ENCODE results near the gene PRDM16. TPM values are rescaled to one million over a fixed set of nuclear protein-coding genes. Genes with fewer than 3 reads are reported as not detected.

Gene PRDM16
- polyA plus RNA-seq, 1 donor (not counting 4 experiments of a cell fraction or from before 2014, with no cell fraction given), result 0.05 TPM

- Histone ChIP-seq H3K9me3 (ENCODE audit: control insufficient read depth, low read depth, low read length) (no peaks in the 10 kb centered on the region), H3K27ac (ENCODE audit: control insufficient read depth, insufficient read depth, low read length) (no peak overlapping the region), H2AFZ (ENCODE audit: control insufficient read depth, low read length) (no peak overlapping the region), H3K4me3 (ENCODE audit: control insufficient read depth in 2 of 3, extremely low read depth in 1 of 3, insufficient read depth in 2 of 3, low read depth in 1 of 3, low read length in 3 of 3) (no peak overlapping the region), H4K20me1 (ENCODE audit: control insufficient read depth, extremely low read depth, insufficient read depth, low read length) (no peaks in the 10 kb centered on the region), H3K9me1 (ENCODE audit: control insufficient read depth, extremely low read depth, insufficient read depth, low read length) (no peaks in the 10 kb centered on the region), H3K4me2 (ENCODE audit: control insufficient read depth, extremely low read depth, insufficient read depth, low read depth, low read length) (no peak overlapping the region), H3K36me3 (ENCODE audit: control insufficient read depth in 2 of 2, extremely low read depth in 1 of 2, insufficient read depth in 2 of 2, low read length in 2 of 2) (no peaks in the 10 kb centered on the region), H3K79me2 (ENCODE audit: control insufficient read depth, insufficient read depth, low read length) (no peaks in the 10 kb centered on the region), H3K9ac (ENCODE audit: control insufficient read depth, extremely low read depth, insufficient read depth, low read length) (no peak overlapping the region), H3K27me3 (ENCODE audit: control insufficient read depth, extremely low read depth, insufficient read depth, low read length) (peaks cover 16% of the 10 kb centered on the region), H3K4me1 (ENCODE audit: control insufficient read depth, extremely low read depth, insufficient read depth, low read length) (peaks cover 2% of the 10 kb centered on the region)
- no peak for TF ChIP-seq CTCF (optimal IDR thresholded peaks at IDR 0.05 in 1 of 3, IDR thresholded peaks at IDR 0.05 in 1 of 3, conservative IDR thresholded peaks at IDR 0.05 in 1 of 3; ENCODE audit: extremely low read depth in 1 of 3, insufficient read depth in 2 of 3, low read length in 3 of 3)
- no peak for TF ChIP-seq EZH2 (IDR thresholded peaks at IDR 0.05; ENCODE audit: low read length)
- dilution Hi-C loops (cut with MboI; ENCODE audit: extremely low pct_ligation_motif_present, low sequenced_read_pairs), result loop anchor here (25.0 kb wide), 1 partner anchor 1011 kb away; the partner anchor contains the start of gene PEX10
- no peak for DNase-seq (ENCODE audit: low read depth, low spot score)
- no peak for FAIRE-seq
Observed at GRCh38 chr1:3423245-3423829, 354.3 kb downstream of the PRDM16 start.

- Histone ChIP-seq H3K9ac (ENCODE audit: control insufficient read depth, extremely low read depth, insufficient read depth, low read length) (no peak overlapping the region), H3K9me1 (ENCODE audit: control insufficient read depth, extremely low read depth, insufficient read depth, low read length) (no peaks in the 10 kb centered on the region), H3K79me2 (ENCODE audit: control insufficient read depth, insufficient read depth, low read length) (no peaks in the 10 kb centered on the region), H3K4me1 (ENCODE audit: control insufficient read depth, extremely low read depth, insufficient read depth, low read length) (peaks cover 2% of the 10 kb centered on the region), H4K20me1 (ENCODE audit: control insufficient read depth, extremely low read depth, insufficient read depth, low read length) (no peaks in the 10 kb centered on the region), H3K4me3 (ENCODE audit: control insufficient read depth in 2 of 3, extremely low read depth in 1 of 3, insufficient read depth in 2 of 3, low read depth in 1 of 3, low read length in 3 of 3) (no peak overlapping the region), H3K27me3 (ENCODE audit: control insufficient read depth, extremely low read depth, insufficient read depth, low read length) (peaks cover 14% of the 10 kb centered on the region), H3K9me3 (ENCODE audit: control insufficient read depth, low read depth, low read length) (no peaks in the 10 kb centered on the region), H3K36me3 (ENCODE audit: control insufficient read depth in 2 of 2, extremely low read depth in 1 of 2, insufficient read depth in 2 of 2, low read length in 2 of 2) (no peaks in the 10 kb centered on the region), H3K4me2 (ENCODE audit: control insufficient read depth, extremely low read depth, insufficient read depth, low read depth, low read length) (no peak overlapping the region), H3K27ac (ENCODE audit: control insufficient read depth, insufficient read depth, low read length) (no peak overlapping the region), H2AFZ (ENCODE audit: control insufficient read depth, low read length) (no peak overlapping the region)
- dilution Hi-C loops (cut with MboI; ENCODE audit: extremely low pct_ligation_motif_present, low sequenced_read_pairs), result loop anchor here (25.0 kb wide), 1 partner anchor 1012 kb away; the partner anchor contains the start of gene PEX10
- TF ChIP-seq EZH2 (IDR thresholded peaks at IDR 0.05; ENCODE audit: low read length), result no peak
- no peak for TF ChIP-seq CTCF (optimal IDR thresholded peaks at IDR 0.05 in 1 of 3, IDR thresholded peaks at IDR 0.05 in 1 of 3, conservative IDR thresholded peaks at IDR 0.05 in 1 of 3; ENCODE audit: extremely low read depth in 1 of 3, insufficient read depth in 2 of 3, low read length in 3 of 3)
- DNase-seq (ENCODE audit: low read depth, low spot score), result no peak
- FAIRE-seq, result no peak
Observed at GRCh38 chr1:3423896-3424611, 355.1 kb downstream of the PRDM16 start.
